Progenitor cell of endocrine pancreas (in vitro differentiated cells): Measurements from ENCODE around the gene CHRNA4. TPM values are rescaled to one million over a fixed set of nuclear protein-coding genes. Genes with fewer than 3 reads are reported as not detected.
A peak's percentile ranks its signal among the peaks of the same experiment; 100 is the strongest.

Experiments used
- DNase-seq: peaks from one replicate; pipeline ENCODE4 v3.0.0; 2021; ENCODE audit warnings: low spot score; ENCODE audit not compliant: unreplicated experiment
- H3K27ac Mint-ChIP-seq: 2 replicates; pipeline ENCODE4 v1.8.0; 2021; ENCODE audit warnings: mild to moderate bottlenecking, moderate library complexity, mixed read lengths
- H3K27me3 Mint-ChIP-seq: 2 replicates; pipeline ENCODE4 v1.8.0; 2021; ENCODE audit warnings: mixed read lengths
- H3K36me3 Mint-ChIP-seq: 2 replicates; pipeline ENCODE4 v1.8.0; 2022; ENCODE audit warnings: mixed read lengths; ENCODE audit not compliant: insufficient read depth
- H3K4me1 Mint-ChIP-seq: 2 replicates; pipeline ENCODE4 v1.8.0; 2021; ENCODE audit warnings: low read depth, mixed read lengths
- H3K4me3 Mint-ChIP-seq: 2 replicates; pipeline ENCODE4 v1.8.0; 2021; ENCODE audit warnings: low read depth, mild to moderate bottlenecking, moderate library complexity, mixed read lengths
- H3K9me3 Mint-ChIP-seq: 2 replicates; pipeline ENCODE4 v1.8.0; 2021; ENCODE audit warnings: low read depth, mixed read lengths
- total RNA-seq: library from RNA; stranded (reverse); gene quantifications from 2 replicates; pipeline ENCODE4 v1.2.1, GENCODE V29; 2021
- TF ChIP-seq, protein P1 (sequence below): fragments of 200-600 bp; sonication (generic); IDR thresholded peaks from one replicate; pipeline ENCODE4 v1.5.0; 2021; ENCODE audit warnings: antibody characterized with exemption, mild to moderate bottlenecking; ENCODE audit not compliant: unreplicated experiment

CHRNA4 gene
- total RNA-seq, 1 donor from 2014 or later: 0.43 TPM

DNA sequence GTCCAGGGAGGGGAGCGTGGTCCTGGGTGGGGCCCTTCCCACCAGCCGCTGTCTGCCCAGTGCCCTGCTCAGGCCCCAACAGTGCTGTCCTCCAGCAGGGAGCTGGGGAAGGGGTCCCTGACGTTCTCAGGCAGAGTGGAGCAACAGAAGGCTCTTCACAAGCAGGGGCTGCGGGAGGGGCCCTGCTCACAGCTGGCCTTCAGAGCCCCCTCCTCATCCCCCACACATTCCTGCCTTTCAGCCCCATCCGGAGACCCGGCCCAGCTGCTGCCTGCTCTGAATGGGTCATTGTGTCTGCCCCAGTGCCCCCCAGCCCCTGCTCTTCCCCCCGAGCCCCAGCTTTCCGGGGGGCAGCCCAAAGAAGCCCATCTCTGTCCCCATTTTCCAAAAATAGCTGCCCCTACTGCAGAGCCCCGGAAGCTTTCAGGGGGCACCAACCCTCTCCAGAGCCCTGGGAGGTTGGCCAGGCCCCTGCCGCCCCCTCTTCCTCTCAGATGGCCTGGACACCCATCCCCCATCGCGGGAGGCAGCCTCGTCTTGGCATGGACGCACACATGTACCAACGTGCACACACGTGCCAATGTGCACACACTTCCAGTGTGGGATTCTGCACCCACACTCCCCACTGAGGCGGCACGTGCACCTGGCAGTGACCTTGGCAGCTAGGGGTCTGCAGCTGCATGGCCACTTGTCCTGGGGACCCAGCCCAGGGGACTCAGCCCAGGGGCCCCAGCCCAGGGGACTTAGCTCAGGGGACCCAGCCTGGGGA lies 64.4 kb downstream of the CHRNA4 start:
- Mint-ChIP-seq H3K36me3 (no peaks in the 10 kb centered on the region), H3K4me1 (no peaks in the 10 kb centered on the region), H3K4me3 (no peak overlapping the region), H3K27ac (peak overlapping the region; percentile 49), H3K9me3 (no peaks in the 10 kb centered on the region), H3K27me3 (peaks cover 31% of the 10 kb centered on the region)
- DNase-seq: no peak
- TF ChIP-seq, protein P1, sequence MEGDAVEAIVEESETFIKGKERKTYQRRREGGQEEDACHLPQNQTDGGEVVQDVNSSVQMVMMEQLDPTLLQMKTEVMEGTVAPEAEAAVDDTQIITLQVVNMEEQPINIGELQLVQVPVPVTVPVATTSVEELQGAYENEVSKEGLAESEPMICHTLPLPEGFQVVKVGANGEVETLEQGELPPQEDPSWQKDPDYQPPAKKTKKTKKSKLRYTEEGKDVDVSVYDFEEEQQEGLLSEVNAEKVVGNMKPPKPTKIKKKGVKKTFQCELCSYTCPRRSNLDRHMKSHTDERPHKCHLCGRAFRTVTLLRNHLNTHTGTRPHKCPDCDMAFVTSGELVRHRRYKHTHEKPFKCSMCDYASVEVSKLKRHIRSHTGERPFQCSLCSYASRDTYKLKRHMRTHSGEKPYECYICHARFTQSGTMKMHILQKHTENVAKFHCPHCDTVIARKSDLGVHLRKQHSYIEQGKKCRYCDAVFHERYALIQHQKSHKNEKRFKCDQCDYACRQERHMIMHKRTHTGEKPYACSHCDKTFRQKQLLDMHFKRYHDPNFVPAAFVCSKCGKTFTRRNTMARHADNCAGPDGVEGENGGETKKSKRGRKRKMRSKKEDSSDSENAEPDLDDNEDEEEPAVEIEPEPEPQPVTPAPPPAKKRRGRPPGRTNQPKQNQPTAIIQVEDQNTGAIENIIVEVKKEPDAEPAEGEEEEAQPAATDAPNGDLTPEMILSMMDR: no peak

DNA sequence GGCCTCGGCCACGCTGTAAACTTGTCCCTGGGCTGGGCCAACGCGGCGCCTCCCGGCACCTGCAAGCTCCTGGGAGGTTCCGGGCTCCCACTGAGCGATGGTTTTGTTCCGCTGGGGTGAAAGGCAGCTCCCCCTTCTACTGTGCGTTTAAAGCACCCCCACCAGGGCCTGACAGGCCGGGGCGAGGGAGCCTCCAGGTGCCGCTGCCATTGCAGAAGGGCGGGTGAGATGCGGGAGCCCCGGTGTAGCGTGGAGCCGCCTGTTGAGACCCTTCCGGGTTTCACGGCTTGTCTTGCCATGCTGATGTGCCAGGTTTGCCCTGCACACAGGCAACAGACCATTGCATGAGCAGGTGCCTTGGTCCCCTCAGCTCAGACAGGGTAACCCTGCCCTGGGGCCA lies 65.3 kb downstream of the CHRNA4 start:
- no peak overlapping the region for H3K4me3 Mint-ChIP-seq
- H3K4me1 Mint-ChIP-seq: no peaks in the 10 kb centered on the region
- DNase-seq: no peak
- no peaks in the 10 kb centered on the region for H3K36me3 Mint-ChIP-seq
- no peaks in the 10 kb centered on the region for H3K9me3 Mint-ChIP-seq
- H3K27ac Mint-ChIP-seq: no peak overlapping the region
- TF ChIP-seq, protein P1: no peak
- H3K27me3 Mint-ChIP-seq: peaks cover 24% of the 10 kb centered on the region

DNA sequence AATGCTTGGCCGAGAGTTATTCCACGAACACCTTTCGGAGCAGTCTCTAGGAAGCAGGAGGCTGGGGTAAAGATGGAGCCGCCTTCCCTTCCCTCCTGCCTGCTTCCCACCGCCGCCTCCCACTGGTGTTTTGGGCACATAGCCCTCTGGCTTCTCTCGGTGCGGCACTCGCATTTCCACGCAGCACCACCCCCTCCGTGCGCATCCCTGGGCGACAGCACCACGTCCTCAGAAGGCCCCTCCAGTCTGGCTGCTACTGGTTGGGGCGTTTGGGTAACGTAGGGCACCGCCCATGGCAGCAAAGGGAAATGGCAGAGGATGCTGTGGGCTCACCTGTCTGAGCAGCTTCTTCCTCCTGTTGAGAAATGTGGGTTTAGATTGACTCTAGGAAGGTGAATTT lies 65.7 kb downstream of the CHRNA4 start:
- TF ChIP-seq, protein P1: no peak
- no peak overlapping the region for H3K27ac Mint-ChIP-seq
- no peak for DNase-seq
- H3K4me3 Mint-ChIP-seq: no peak overlapping the region
- H3K9me3 Mint-ChIP-seq: no peaks in the 10 kb centered on the region
- H3K36me3 Mint-ChIP-seq: no peaks in the 10 kb centered on the region
- no peaks in the 10 kb centered on the region for H3K4me1 Mint-ChIP-seq
- peaks cover 21% of the 10 kb centered on the region for H3K27me3 Mint-ChIP-seq

DNA sequence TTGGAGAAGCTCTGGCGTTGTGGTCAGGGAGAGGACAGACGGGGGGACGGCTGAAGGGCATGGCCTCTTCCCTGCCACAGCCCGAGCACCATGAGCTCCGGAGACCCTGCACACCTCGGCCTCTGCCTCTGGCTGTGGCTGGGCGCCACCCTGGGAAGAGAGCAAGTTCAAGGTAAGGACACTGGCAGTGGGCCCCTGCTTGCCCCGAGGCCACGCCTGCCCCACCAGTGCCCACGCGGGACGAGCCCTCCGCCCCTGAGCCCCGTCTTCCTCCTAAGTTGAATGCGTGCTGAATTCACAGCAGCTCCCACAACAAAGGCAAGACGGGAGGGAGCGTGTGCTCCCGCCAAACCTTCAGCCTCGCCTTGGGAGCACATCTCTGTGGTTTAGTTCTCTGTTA lies 66.1 kb downstream of the CHRNA4 start:
- DNase-seq: no peak
- Mint-ChIP-seq H3K36me3 (no peaks in the 10 kb centered on the region), H3K27me3 (peaks cover 21% of the 10 kb centered on the region), H3K4me1 (no peaks in the 10 kb centered on the region), H3K9me3 (no peaks in the 10 kb centered on the region), H3K27ac (no peak overlapping the region), H3K4me3 (no peak overlapping the region)
- TF ChIP-seq, protein P1: no peak

DNA sequence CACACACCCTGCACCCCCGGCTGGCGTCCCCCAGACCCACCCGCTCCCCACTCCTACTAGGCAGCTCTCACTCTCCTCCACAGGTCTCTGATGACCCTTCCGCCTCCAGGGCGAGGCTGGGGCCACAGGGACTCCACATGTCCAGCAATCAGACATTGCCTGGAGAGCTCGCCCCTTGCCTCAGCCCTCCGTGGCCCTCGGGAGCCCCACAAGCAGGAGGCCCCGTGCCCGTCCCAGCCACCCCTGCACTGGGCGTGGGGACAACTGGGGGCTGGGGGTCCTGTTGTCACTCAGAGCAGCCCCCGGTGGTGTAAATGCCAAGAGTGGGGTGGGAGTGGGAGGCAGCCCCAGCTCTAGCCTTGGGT lies 66.6 kb downstream of the CHRNA4 start:
- Mint-ChIP-seq H3K4me3 (no peak overlapping the region), H3K36me3 (no peaks in the 10 kb centered on the region), H3K27me3 (peaks cover 21% of the 10 kb centered on the region), H3K4me1 (no peaks in the 10 kb centered on the region), H3K27ac (no peak overlapping the region), H3K9me3 (no peaks in the 10 kb centered on the region)
- DNase-seq: no peak
- TF ChIP-seq, protein P1: no peak
